Measurements from ENCODE around the gene ARL4C.

- TF ChIP-seq CTCF (conservative IDR thresholded peaks at IDR 0.05 in 1 of 2, IDR thresholded peaks at IDR 0.05 in 1 of 2; ENCODE audit: extremely low read depth in 1 of 2, insufficient read depth in 1 of 2, low read depth in 1 of 2, low read length in 2 of 2): peak; percentile 87 to 92
- TF ChIP-seq EZH2 (IDR thresholded peaks at IDR 0.05; ENCODE audit: borderline replicate concordance, low read length): no peak
Observed at GRCh38 chr2:234544659-234545611, 48.1 kb upstream of the ARL4C start.

All from mammary epithelial cell (primary cell).